ENCODE measurements around the gene ADGRD1.

Gene ADGRD1

GRCh38 chr12:131152587-131152986 lies 198.9 kb downstream of the ADGRD1 start:
- no peak overlapping the region for H3K14ac ChIP-seq (ENCODE audit: low read length)
- peaks cover 2% of the 10 kb centered on the region for H3K9me3 ChIP-seq (ENCODE audit: insufficient read depth, low read depth, low read length)
- no peak overlapping the region for H2BK120ac ChIP-seq (ENCODE audit: insufficient read depth, low read length, poor library complexity)
- H3K9ac ChIP-seq (ENCODE audit: low read length): no peak overlapping the region
- no peak overlapping the region for H2AFZ ChIP-seq (ENCODE audit: insufficient read depth, low read length, poor library complexity)
- H3K36me3 ChIP-seq (ENCODE audit: control insufficient read depth in 1 of 2, insufficient read depth in 2 of 2, low read length in 2 of 2): no peaks in the 10 kb centered on the region
- no peak overlapping the region for H3K27ac ChIP-seq (ENCODE audit: low read depth, low read length)
- no peak overlapping the region for H2BK12ac ChIP-seq (ENCODE audit: low read length)
- H2BK5ac ChIP-seq (ENCODE audit: low read depth, low read length, poor library complexity): no peak overlapping the region
- H3K79me2 ChIP-seq (ENCODE audit: control insufficient read depth, insufficient read depth, low read length, poor library complexity): no peaks in the 10 kb centered on the region
- no peak overlapping the region for H3K4me3 ChIP-seq (ENCODE audit: low read depth, low read length)
- H3K4me1 ChIP-seq (ENCODE audit: control insufficient read depth in 1 of 2, insufficient read depth in 2 of 2, low read length in 2 of 2): no peaks in the 10 kb centered on the region
- no CpG with 5 or more reads among the region's 5 CpGs for WGBS (ENCODE audit: extremely low coverage, insufficient coverage, insufficient read length)
- no peak overlapping the region for H3K4ac ChIP-seq (ENCODE audit: low read depth, low read length)
- H2AK5ac ChIP-seq (ENCODE audit: low read length): no peak overlapping the region
- no peak overlapping the region for H3K4me2 ChIP-seq (ENCODE audit: low read length)
- H3K23ac ChIP-seq (ENCODE audit: low read length): no peak overlapping the region
- no peak overlapping the region for H4K91ac ChIP-seq (ENCODE audit: low read depth, low read length)
- no peak for DNase-seq
- H3K27me3 ChIP-seq (ENCODE audit: insufficient read depth, low read length): no peaks in the 10 kb centered on the region
- H3K79me1 ChIP-seq (ENCODE audit: low read length): no peaks in the 10 kb centered on the region
- H4K12ac ChIP-seq (ENCODE audit: low read depth, low read length): no peak overlapping the region
- no peak overlapping the region for H3K18ac ChIP-seq (ENCODE audit: low read length)
- H4K8ac ChIP-seq (ENCODE audit: low read depth, low read length): no peak overlapping the region

GRCh38 chr12:131153016-131153415 lies 199.3 kb downstream of the ADGRD1 start:
- Histone ChIP-seq H3K4me3 (ENCODE audit: low read depth, low read length) (no peak overlapping the region), H3K27me3 (ENCODE audit: insufficient read depth, low read length) (no peaks in the 10 kb centered on the region), H3K27ac (ENCODE audit: low read depth, low read length) (no peak overlapping the region), H2BK12ac (ENCODE audit: low read length) (no peak overlapping the region), H3K79me2 (ENCODE audit: control insufficient read depth, insufficient read depth, low read length, poor library complexity) (no peaks in the 10 kb centered on the region), H3K23ac (ENCODE audit: low read length) (no peak overlapping the region), H4K8ac (ENCODE audit: low read depth, low read length) (no peak overlapping the region), H3K14ac (ENCODE audit: low read length) (no peak overlapping the region), H3K4ac (ENCODE audit: low read depth, low read length) (no peak overlapping the region), H2AK5ac (ENCODE audit: low read length) (no peak overlapping the region), H2BK120ac (ENCODE audit: insufficient read depth, low read length, poor library complexity) (no peak overlapping the region), H4K91ac (ENCODE audit: low read depth, low read length) (no peak overlapping the region), H3K79me1 (ENCODE audit: low read length) (no peaks in the 10 kb centered on the region), H3K18ac (ENCODE audit: low read length) (no peak overlapping the region), H3K4me1 (ENCODE audit: control insufficient read depth in 1 of 2, insufficient read depth in 2 of 2, low read length in 2 of 2) (no peaks in the 10 kb centered on the region), H4K12ac (ENCODE audit: low read depth, low read length) (no peak overlapping the region), H2AFZ (ENCODE audit: insufficient read depth, low read length, poor library complexity) (no peak overlapping the region), H2BK5ac (ENCODE audit: low read depth, low read length, poor library complexity) (no peak overlapping the region), H3K9me3 (ENCODE audit: insufficient read depth, low read depth, low read length) (peaks cover 2% of the 10 kb centered on the region), H3K36me3 (ENCODE audit: control insufficient read depth in 1 of 2, insufficient read depth in 2 of 2, low read length in 2 of 2) (no peaks in the 10 kb centered on the region), H3K4me2 (ENCODE audit: low read length) (no peak overlapping the region), H3K9ac (ENCODE audit: low read length) (no peak overlapping the region)
- no CpG with 5 or more reads among the region's 5 CpGs for WGBS (ENCODE audit: extremely low coverage, insufficient coverage, insufficient read length)
- DNase-seq: no peak

GRCh38 chr12:131153956-131154355 lies 200.2 kb downstream of the ADGRD1 start:
- no peak overlapping the region for H3K14ac ChIP-seq (ENCODE audit: low read length)
- no peak overlapping the region for H3K18ac ChIP-seq (ENCODE audit: low read length)
- H3K4ac ChIP-seq (ENCODE audit: low read depth, low read length): no peak overlapping the region
- no CpG with 5 or more reads among the region's 5 CpGs for WGBS (ENCODE audit: extremely low coverage, insufficient coverage, insufficient read length)
- H2BK12ac ChIP-seq (ENCODE audit: low read length): no peak overlapping the region
- H3K27me3 ChIP-seq (ENCODE audit: insufficient read depth, low read length): no peaks in the 10 kb centered on the region
- no peak overlapping the region for H4K91ac ChIP-seq (ENCODE audit: low read depth, low read length)
- no peaks in the 10 kb centered on the region for H3K36me3 ChIP-seq (ENCODE audit: control insufficient read depth in 1 of 2, insufficient read depth in 2 of 2, low read length in 2 of 2)
- H2BK5ac ChIP-seq (ENCODE audit: low read depth, low read length, poor library complexity): no peak overlapping the region
- H3K9ac ChIP-seq (ENCODE audit: low read length): no peak overlapping the region
- H3K4me3 ChIP-seq (ENCODE audit: low read depth, low read length): no peak overlapping the region
- peaks cover 2% of the 10 kb centered on the region for H3K9me3 ChIP-seq (ENCODE audit: insufficient read depth, low read depth, low read length)
- H3K79me2 ChIP-seq (ENCODE audit: control insufficient read depth, insufficient read depth, low read length, poor library complexity): no peaks in the 10 kb centered on the region
- no peak overlapping the region for H3K27ac ChIP-seq (ENCODE audit: low read depth, low read length)
- no peaks in the 10 kb centered on the region for H3K79me1 ChIP-seq (ENCODE audit: low read length)
- H3K4me2 ChIP-seq (ENCODE audit: low read length): no peak overlapping the region
- H4K8ac ChIP-seq (ENCODE audit: low read depth, low read length): no peak overlapping the region
- no peak overlapping the region for H4K12ac ChIP-seq (ENCODE audit: low read depth, low read length)
- H2BK120ac ChIP-seq (ENCODE audit: insufficient read depth, low read length, poor library complexity): no peak overlapping the region
- H3K23ac ChIP-seq (ENCODE audit: low read length): no peak overlapping the region
- H2AFZ ChIP-seq (ENCODE audit: insufficient read depth, low read length, poor library complexity): no peak overlapping the region
- H3K4me1 ChIP-seq (ENCODE audit: control insufficient read depth in 1 of 2, insufficient read depth in 2 of 2, low read length in 2 of 2): no peaks in the 10 kb centered on the region
- no peak overlapping the region for H2AK5ac ChIP-seq (ENCODE audit: low read length)
- DNase-seq: no peak

GRCh38 chr12:131155131-131155530 lies 201.4 kb downstream of the ADGRD1 start:
- Histone ChIP-seq H4K8ac (ENCODE audit: low read depth, low read length) (no peak overlapping the region), H3K9me3 (ENCODE audit: insufficient read depth, low read depth, low read length) (peaks cover 2% of the 10 kb centered on the region), H3K79me1 (ENCODE audit: low read length) (no peaks in the 10 kb centered on the region), H3K36me3 (ENCODE audit: control insufficient read depth in 1 of 2, insufficient read depth in 2 of 2, low read length in 2 of 2) (no peaks in the 10 kb centered on the region), H4K12ac (ENCODE audit: low read depth, low read length) (no peak overlapping the region), H2AFZ (ENCODE audit: insufficient read depth, low read length, poor library complexity) (no peak overlapping the region), H3K27me3 (ENCODE audit: insufficient read depth, low read length) (no peaks in the 10 kb centered on the region), H4K91ac (ENCODE audit: low read depth, low read length) (no peak overlapping the region), H3K27ac (ENCODE audit: low read depth, low read length) (no peak overlapping the region), H3K4me3 (ENCODE audit: low read depth, low read length) (no peak overlapping the region), H3K23ac (ENCODE audit: low read length) (no peak overlapping the region), H2BK120ac (ENCODE audit: insufficient read depth, low read length, poor library complexity) (no peak overlapping the region), H2AK5ac (ENCODE audit: low read length) (no peak overlapping the region), H2BK12ac (ENCODE audit: low read length) (no peak overlapping the region), H3K4me1 (ENCODE audit: control insufficient read depth in 1 of 2, insufficient read depth in 2 of 2, low read length in 2 of 2) (no peaks in the 10 kb centered on the region), H2BK5ac (ENCODE audit: low read depth, low read length, poor library complexity) (no peak overlapping the region), H3K79me2 (ENCODE audit: control insufficient read depth, insufficient read depth, low read length, poor library complexity) (no peaks in the 10 kb centered on the region), H3K9ac (ENCODE audit: low read length) (no peak overlapping the region), H3K14ac (ENCODE audit: low read length) (no peak overlapping the region), H3K18ac (ENCODE audit: low read length) (no peak overlapping the region), H3K4ac (ENCODE audit: low read depth, low read length) (no peak overlapping the region), H3K4me2 (ENCODE audit: low read length) (no peak overlapping the region)
- DNase-seq: no peak
- WGBS (ENCODE audit: extremely low coverage, insufficient coverage, insufficient read length): no CpG with 5 or more reads among the region's 6 CpGs

Data from trophoblast cell (in vitro differentiated cells and primary cell).